CD4-positive, alpha-beta T cell (primary cell): ENCODE data around the gene BEGAIN. TPM values are rescaled to one million over a fixed set of nuclear protein-coding genes. Genes with fewer than 3 reads are reported as not detected.

Experiments used
- ATAC-seq: fragments of 200-7000 bp; cut with Tn5 transposase; one replicate; pipeline ENCODE4 v1.10.0; 2022; ENCODE audit warnings: mild to moderate bottlenecking; ENCODE audit not compliant: poor library complexity
- CTCF ChIA-PET: fragments of 350-600 bp; sonication (Branson Sonifier 250); formaldehyde crosslinking; loops from one replicate; lab custom pipeline; 2021; ENCODE audit warnings: antibody characterized with exemption, inconsistent platforms; lab: Charles Lee
- POLR2A ChIA-PET: fragments of 350-600 bp; sonication (Branson Sonifier 250); formaldehyde crosslinking; loops from one replicate; lab custom pipeline; 2021; ENCODE audit warnings: antibody characterized with exemption, inconsistent platforms; lab: Charles Lee
- DNase-seq, 14 experiments: peaks; one replicate each; pipeline ENCODE4 v3.0.0-alpha.2; 2013 to 2020; ENCODE audit warnings: mixed read lengths in 2 of 14
- H3K27ac ChIP-seq, 2 donors: one replicate each; pipeline versions ENCODE4 v1.5.1 to v1.7.0; 2013; ENCODE audit warnings: low read length in 2 of 2, low read depth in 1 of 2, mild to moderate bottlenecking in 1 of 2
- H3K27me3 ChIP-seq, 2 experiments: 1 replicate in 1 of 2; 2 replicates in 1 of 2; pipeline versions ENCODE4 v1.6.1 to v1.7.0; 2013; ENCODE audit warnings: low read length in 2 of 2, control low read depth in 1 of 2, mild to moderate bottlenecking in 1 of 2, moderate library complexity in 1 of 2; ENCODE audit not compliant: insufficient read depth in 2 of 2, control insufficient read depth in 1 of 2
- H3K36me3 ChIP-seq: one replicate; pipeline ENCODE4 v1.6.1; 2013; ENCODE audit warnings: low read length, control low read depth; ENCODE audit not compliant: insufficient read depth
- H3K4me1 ChIP-seq: one replicate; pipeline ENCODE4 v1.6.1; 2013; ENCODE audit warnings: low read length, control low read depth; ENCODE audit not compliant: insufficient read depth
- H3K4me3 ChIP-seq: one replicate; pipeline ENCODE4 v1.5.1; 2013; ENCODE audit warnings: mild to moderate bottlenecking, low read length, moderate library complexity
- H3K9me3 ChIP-seq, 2 experiments: 1 replicate in 1 of 2; 2 replicates in 1 of 2; pipeline versions ENCODE4 v1.6.1 to v1.7.0; 2013; ENCODE audit warnings: low read length in 2 of 2, mild to moderate bottlenecking in 2 of 2, control low read depth in 1 of 2, moderate library complexity in 1 of 2; ENCODE audit not compliant: control insufficient read depth in 1 of 2, insufficient read depth in 1 of 2
- H3K27ac Mint-ChIP-seq: one replicate; pipeline ENCODE4 v1.8.0; 2020; ENCODE audit warnings: mixed read lengths
- H3K27me3 Mint-ChIP-seq: one replicate; pipeline ENCODE4 v1.8.0; 2021; ENCODE audit warnings: mixed read lengths
- H3K36me3 Mint-ChIP-seq: one replicate; pipeline ENCODE4 v1.8.0; 2021; ENCODE audit warnings: low read depth, mixed read lengths
- H3K4me1 Mint-ChIP-seq: one replicate; pipeline ENCODE4 v1.8.0; 2021; ENCODE audit warnings: low read depth, mixed read lengths
- H3K4me3 Mint-ChIP-seq: one replicate; pipeline ENCODE4 v1.8.0; 2020; ENCODE audit warnings: mild to moderate bottlenecking, mixed read lengths
- H3K9me3 Mint-ChIP-seq: one replicate; pipeline ENCODE4 v1.8.0; 2020; ENCODE audit warnings: mixed read lengths
- CTCF ChIP-seq: fragments of 200-600 bp; IDR thresholded peaks from one replicate; pipeline ENCODE4 v1.8.0; 2022; ENCODE audit warnings: antibody characterized with exemption, mild to moderate bottlenecking
- intact Hi-C, 2 experiments: fragments of 100-400 bp; cut with DNase I in 1 of 2; cut with micrococcal nuclease in 1 of 2; formaldehyde crosslinking; loops; one replicate each; pipeline versions ENCODE4 v1.15.1 to v1.9.0; 2023 to 2025; cut with DNase I, micrococcal nuclease
- total RNA-seq, 174 experiments: library from RNA in 2 of 174; stranded (reverse) in 2 of 174; gene quantifications; one replicate each; pipeline ENCODE4 v1.2.3 and lab custom pipeline; 2021 to 2026

The BEGAIN gene
- total RNA-seq, 2 experiments from 2014 or later, result 1.5 to 2.0 TPM

- Histone ChIP-seq H3K4me1 (no peaks in the 10 kb centered on the region), H3K4me3 (no peak overlapping the region), H3K9me3 (peaks cover 10 to 22% of the 10 kb centered on the region in 2 experiments), H3K27me3 (no peaks in the 10 kb centered on the region), H3K27ac (no peak overlapping the region), H3K36me3 (no peaks in the 10 kb centered on the region)
- H3K4me1 Mint-ChIP-seq, result no peaks in the 10 kb centered on the region
- CTCF ChIA-PET, result no interaction called here
- POLR2A ChIA-PET, result no interaction called here
- no peak for TF ChIP-seq CTCF
- H3K4me3 Mint-ChIP-seq, result no peak overlapping the region
- intact Hi-C loops, result no loop called here
- DNase-seq (no peak), ATAC-seq (no peak)
- H3K27me3 Mint-ChIP-seq, result peaks cover 13% of the 10 kb centered on the region
- H3K27ac Mint-ChIP-seq, result no peak overlapping the region
- H3K36me3 Mint-ChIP-seq, result no peaks in the 10 kb centered on the region
- H3K9me3 Mint-ChIP-seq, result peaks cover 14% of the 10 kb centered on the region
Observed at GRCh38 chr14:100601914-100602313, 14.7 kb upstream of the BEGAIN start.

DNA sequence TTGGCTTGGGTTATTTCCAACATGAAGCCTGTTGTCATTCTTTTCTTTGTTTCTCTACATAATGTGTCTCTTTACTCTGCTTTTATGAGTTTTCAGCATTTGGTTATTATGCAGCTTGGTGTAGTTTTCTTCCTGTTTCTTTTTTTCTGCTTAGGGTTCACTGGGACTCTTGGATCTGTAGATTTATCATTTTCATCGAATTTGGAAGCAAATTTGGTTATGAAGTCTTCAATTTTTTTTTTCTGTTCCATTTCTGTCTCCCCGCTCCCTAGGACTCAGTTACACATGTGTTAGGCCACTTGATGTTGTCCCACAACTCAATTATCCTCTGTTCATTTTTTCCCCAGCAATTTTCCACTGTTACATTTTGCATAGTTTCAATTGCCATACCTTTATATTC, 13.8 kb upstream of the BEGAIN start:
- no peak overlapping the region for H3K4me3 ChIP-seq
- H3K4me3 Mint-ChIP-seq, result no peak overlapping the region
- H3K36me3 Mint-ChIP-seq, result no peaks in the 10 kb centered on the region
- ChIA-PET POLR2A (no interaction called here), CTCF (no interaction called here)
- H3K9me3 ChIP-seq, result peaks cover 10 to 22% of the 10 kb centered on the region in 2 experiments
- no peak for TF ChIP-seq CTCF
- no peaks in the 10 kb centered on the region for H3K27me3 ChIP-seq
- no peak overlapping the region for H3K27ac Mint-ChIP-seq
- no peaks in the 10 kb centered on the region for H3K4me1 Mint-ChIP-seq
- intact Hi-C loops, result no loop called here
- peaks cover 14% of the 10 kb centered on the region for H3K9me3 Mint-ChIP-seq
- H3K36me3 ChIP-seq, result no peaks in the 10 kb centered on the region
- no peak for ATAC-seq
- H3K4me1 ChIP-seq, result no peaks in the 10 kb centered on the region
- H3K27me3 Mint-ChIP-seq, result peaks cover 12% of the 10 kb centered on the region
- H3K27ac ChIP-seq, result no peak overlapping the region
- no peak for DNase-seq

- peaks cover 20% of the 10 kb centered on the region for H3K27me3 Mint-ChIP-seq
Observed at GRCh38 chr14:100599981-100600380, 12.8 kb upstream of the BEGAIN start.

More at GRCh38 chr14:100599981-100600380, 12.8 kb upstream of the BEGAIN start:
- H3K4me1 ChIP-seq, result no peaks in the 10 kb centered on the region
- H3K4me3 ChIP-seq, result no peak overlapping the region
- TF ChIP-seq CTCF, result no peak
- Mint-ChIP-seq H3K36me3 (no peaks in the 10 kb centered on the region), H3K4me3 (no peak overlapping the region), H3K9me3 (peaks cover 14% of the 10 kb centered on the region), H3K27ac (no peak overlapping the region), H3K4me1 (no peaks in the 10 kb centered on the region)
- POLR2A ChIA-PET, result no interaction called here
- H3K27me3 ChIP-seq, result no peaks in the 10 kb centered on the region
- intact Hi-C loops, result no loop called here
- no peak overlapping the region for H3K27ac ChIP-seq
- H3K36me3 ChIP-seq, result no peaks in the 10 kb centered on the region
- CTCF ChIA-PET, result no interaction called here
- DNase-seq, result no peak
- H3K9me3 ChIP-seq, result peaks cover 10 to 22% of the 10 kb centered on the region in 2 experiments
- ATAC-seq, result no peak
